HG02973 (cell line): ENCODE data around the gene KMT2C.
"Not testable (repeated sequence)": the region's sequence is repeated elsewhere in the genome, so short reads cannot be mapped to it uniquely, and the experiment has no call there.

Experiments used
- ATAC-seq: cut with Tn5 transposase; IDR thresholded peaks from one replicate; pipeline ENCODE4 v1.9.1; 2021; ENCODE audit warnings: moderate library complexity; ENCODE audit not compliant: unreplicated experiment

The KMT2C gene

GRCh38 chr7:152208766-152209165 lies 227.0 kb downstream of the KMT2C start:
- ATAC-seq: not testable (repeated sequence)

DNA sequence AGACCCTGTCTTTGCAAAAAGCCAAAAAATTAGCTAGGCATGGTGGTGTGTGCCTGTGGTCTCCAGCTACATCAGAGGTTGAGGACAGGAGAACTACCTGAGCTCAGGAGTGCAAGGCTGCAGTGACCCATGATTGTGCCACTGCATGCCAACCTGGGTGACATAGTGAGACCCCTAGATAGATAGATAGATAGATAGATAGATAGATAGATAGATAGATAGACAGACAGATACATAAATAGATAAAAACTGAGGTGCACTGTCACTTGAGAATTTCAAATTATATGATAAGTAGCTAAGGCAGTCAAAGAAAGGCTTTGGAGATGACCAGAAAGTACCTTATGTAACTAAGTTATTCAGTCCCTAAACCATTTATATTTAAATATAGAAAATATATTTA lies 231.4 kb downstream of the KMT2C start:
- ATAC-seq: not testable (repeated sequence)

DNA sequence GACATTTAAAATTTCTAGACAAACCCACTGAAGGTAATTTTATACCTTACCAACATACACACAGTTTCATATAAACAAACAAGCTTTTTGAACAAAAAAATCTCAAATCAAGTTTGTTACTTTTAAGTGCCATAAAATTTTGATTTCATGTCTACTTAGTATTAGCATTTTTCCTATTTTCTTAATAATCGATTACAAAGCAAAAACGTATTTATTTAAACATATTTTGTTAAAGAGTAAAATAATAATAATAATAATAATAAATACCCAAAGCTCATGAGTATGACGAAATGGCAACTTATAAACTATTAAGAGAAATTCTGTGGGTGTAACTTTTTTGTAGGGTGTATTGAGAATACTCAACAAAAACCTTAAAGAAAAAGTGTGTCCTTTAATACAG lies 232.7 kb downstream of the KMT2C start:
- ATAC-seq: no peak

DNA sequence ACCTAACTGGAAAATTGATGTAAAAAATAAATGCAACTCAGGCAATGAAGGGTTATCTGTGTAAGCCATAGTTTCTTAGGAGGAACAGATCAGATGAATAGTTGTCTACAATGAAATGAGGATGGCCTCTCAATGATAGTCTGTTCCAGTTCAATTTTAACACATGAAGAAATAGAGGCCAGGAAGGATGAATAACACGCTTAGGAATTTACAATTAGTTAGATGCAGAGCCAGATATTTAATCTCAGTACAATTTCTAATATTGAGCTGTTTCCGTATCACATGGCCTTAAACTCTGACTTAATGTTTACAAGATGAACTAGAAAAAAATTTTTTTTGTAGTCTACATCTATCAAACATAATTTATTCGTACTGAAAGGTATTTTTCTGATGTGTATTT lies 233.7 kb downstream of the KMT2C start:
- no peak for ATAC-seq

DNA sequence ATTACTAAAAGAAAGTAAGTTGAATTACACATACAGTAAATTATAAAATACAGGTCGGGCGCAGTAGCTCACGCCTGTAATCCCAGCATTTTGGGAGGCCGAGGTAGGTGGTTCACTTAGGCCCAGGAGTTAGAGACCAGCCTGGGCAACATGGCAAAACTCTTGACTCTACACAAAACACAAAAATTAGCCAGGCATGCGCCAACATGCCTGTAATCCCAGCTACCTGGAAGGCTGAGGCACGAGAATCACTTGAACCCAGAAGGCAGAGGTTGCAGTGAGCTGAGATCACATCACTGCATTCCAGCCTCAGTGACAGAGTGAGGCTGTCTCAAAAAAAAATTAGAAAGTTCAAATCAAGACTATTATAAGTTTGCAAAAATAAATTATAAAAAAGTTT lies 235.4 kb downstream of the KMT2C start:
- no peak for ATAC-seq

- ATAC-seq: no peak
Measured at GRCh38 chr7:152196391-152196790, 239.4 kb downstream of the KMT2C start.

GRCh38 chr7:152193880-152194279 lies 241.9 kb downstream of the KMT2C start:
- no peak for ATAC-seq

- ATAC-seq: no peak
Measured at GRCh38 chr7:152189061-152189460, 246.7 kb downstream of the KMT2C start.

DNA sequence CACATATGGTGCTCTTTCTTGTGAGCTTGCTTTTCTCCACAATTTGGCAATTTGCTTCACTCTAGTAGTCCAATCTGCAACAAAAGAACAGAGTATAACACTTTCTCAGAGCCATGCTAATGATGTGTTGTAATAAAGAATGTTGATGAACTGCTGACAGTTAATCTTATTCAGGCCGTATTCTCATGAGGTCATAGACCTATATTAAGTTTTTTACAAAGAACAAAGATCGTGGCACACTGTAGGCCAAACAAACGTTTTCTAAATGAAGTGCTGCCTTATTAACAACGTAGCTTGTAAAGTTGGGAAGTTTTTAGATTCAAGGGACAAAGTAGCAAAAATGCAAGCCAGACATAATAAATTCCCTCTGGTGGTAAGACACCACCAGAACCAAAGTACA lies 250.2 kb downstream of the KMT2C start:
- ATAC-seq: no peak

DNA sequence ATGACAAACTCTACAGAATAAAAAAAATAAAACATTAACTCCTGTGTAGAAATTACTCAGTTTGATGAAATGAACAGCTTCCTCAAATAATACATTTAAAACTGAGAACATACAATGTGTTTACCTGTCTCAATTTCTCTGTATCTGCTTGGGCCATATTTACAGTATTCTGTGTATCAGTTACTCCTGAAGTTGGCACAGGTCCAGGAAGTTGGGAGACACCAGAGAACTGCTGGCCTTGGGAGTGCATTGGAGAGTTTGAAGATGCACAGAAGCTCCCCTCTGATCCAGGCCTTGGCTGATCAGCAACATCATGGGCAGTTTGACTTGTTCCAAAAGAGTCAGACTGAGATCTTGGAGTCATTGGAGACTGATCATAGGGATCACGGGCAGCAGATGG lies 255.2 kb downstream of the KMT2C start:
- no peak for ATAC-seq

DNA sequence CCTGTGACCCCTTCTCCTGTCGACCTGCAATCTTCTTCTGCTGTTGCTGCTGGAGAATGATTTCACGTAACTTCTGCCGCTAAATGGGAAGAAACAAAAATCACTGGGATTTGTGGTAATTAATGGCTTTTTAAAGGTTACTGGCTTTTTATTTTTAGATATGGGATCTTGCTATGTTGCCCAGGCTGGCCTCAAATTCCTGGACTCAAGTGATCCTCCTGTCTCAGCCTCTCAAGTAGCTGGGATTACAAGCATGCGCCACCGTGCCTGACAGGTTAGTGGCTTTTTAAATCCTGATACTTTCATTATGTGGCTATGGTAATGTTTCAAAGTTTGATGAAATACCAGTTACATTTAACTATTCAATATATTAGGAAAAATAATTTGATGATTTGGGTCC lies 255.8 kb downstream of the KMT2C start:
- no peak for ATAC-seq

DNA sequence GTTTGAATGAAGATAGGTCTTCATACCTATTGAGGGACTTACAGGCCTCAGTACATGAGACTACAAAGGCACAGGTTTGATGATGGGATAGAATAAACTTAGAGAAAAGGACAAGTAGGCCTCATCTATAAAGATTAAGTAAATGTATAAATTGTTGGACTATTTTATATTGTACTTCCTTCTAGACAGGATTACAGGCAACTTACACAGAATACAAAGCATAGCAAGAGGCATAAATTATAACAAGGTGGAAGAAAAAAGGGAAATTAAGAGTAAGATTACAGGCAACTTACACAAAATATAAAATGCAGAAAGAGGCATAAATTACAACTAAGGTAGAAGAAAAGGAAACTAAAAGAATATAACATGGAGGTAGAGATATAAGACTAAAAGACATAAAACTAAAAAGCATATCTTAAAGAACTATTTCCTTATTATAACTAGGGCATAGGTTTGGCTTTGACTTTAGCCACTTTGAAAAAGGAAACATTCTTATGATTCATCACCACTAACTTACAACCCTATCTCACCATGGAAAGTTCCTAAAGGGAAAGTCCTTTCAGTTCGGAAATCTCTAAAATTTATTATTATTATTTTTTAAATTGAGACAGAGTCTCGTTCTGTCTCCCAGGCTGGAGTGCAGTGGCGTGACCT lies 257.3 kb downstream of the KMT2C start:
- ATAC-seq: no peak

DNA sequence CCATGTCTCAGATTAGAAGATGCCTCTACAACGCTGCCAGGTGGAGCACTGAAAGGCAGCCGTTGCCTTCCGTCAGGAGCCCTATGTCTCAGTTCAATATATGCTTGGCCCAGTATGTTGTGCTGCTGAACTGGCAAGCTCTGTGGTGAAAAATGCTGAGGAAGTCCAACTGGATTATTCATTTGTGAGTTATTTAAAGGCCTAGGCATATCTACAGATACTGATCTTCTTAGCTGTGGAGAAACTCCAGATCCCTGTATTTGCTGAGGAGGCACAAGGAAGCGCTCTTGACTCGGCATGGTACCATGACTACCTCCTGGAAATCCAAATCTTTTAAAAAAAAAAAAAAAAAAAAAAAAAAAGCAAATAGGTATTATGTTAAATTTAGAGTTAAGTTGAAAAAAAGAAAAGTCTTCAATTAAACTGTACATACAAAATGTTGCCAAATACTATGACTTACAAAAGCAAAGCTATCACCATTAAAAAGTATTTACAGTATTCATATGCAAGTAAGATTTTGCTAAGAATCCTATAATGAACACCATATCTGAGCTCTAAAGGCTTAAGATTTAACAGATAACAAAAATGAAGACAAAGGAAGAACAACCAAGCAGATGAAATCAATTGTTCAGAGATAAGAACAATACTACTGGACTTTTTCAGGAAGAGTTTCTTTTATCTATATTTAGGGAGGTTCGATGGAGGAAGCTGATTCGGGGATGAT lies 258.0 kb downstream of the KMT2C start:
- ATAC-seq: no peak

DNA sequence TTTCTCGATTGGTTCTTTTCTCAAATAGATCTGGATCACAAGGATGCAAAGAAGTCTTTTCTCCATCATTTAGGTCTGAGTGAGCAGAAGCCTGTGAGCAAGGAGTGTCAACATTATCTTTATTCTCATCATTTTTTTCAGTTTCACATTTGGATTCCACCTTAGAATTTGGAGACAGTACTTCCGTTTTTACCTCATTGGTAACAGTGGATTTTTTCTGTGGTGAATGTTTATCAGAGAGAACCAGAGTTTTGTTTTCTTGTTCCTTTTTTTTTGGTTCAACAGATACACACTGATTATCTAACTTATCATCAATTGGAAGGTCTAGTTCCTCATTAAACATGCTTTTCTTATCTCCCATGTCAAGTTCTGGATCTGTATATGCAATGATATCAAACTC lies 259.0 kb downstream of the KMT2C start:
- peak; percentile 75 for ATAC-seq

DNA sequence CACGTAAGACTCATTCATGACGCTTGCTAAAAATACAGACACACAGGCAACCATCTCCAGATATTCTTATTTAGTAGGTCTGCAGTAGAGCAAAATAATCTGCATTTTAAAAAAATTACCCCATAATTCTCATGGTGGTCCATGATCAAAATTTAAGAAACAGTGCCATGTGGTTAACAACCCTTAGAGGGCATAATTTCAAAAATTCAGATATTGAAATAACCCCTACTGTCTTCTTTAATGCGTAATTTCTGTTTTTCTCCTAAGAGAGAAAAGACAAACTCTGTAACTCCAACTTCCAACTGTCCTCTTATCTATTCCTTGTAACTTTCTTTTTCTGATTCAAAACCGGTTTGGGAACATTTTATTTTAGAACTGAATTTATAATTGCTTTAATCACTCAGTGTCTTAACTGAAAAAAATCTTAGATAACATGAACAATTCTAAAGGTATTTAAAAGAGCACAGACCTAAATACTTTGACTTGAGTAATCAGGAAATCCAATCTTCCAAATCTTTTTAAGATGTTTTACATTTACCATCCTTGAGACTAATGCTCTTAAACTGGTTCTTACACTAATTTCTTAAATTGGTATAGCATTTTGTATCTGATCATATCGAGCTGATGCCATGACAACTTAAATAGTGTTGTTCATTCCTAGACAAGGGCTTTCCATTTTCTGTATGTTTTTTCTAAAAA lies 262.3 kb downstream of the KMT2C start:
- ATAC-seq: no peak

DNA sequence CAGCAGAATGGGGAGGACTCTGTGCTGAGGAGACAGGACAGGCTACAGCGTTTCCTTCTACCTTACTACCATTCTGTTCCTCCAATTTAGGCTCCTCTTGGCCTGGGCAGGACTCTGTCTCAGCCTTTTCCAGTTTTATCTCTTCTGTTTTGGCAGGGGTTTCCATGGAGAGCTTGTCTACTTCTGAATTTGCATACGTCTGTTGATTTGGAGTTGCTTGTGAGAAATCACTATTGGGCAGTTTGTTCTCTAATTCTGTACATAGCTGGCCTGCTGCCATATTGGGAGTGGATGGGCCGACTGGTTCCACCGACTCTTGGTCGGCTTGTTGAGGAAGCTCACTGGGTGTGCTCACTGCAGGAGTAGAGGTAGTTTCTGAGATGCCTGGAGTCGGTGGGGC lies 273.5 kb downstream of the KMT2C start:
- no peak for ATAC-seq

GRCh38 chr7:152161171-152161570 lies 274.6 kb downstream of the KMT2C start:
- no peak for ATAC-seq

GRCh38 chr7:152158801-152159587 lies 276.8 kb downstream of the KMT2C start:
- peak; percentile 87 for ATAC-seq

DNA sequence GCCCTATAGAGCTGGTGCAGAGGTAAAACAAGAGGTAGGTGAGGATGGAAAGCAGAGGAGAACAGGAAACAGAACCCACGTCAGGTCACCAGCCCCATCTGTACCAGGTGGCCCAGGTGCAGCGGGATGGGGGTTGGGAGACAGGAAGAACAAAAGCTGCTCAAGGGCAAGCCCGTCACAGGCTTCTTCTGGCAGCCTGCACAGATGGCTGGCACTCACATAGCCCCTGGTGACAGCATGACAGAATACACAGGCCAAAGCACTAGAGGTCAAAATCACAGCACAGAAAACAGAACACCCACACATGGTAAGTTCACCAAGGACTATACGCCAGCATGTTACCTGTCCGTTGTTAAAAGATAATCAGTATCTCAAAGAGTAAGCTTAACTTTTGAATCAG lies 283.5 kb downstream of the KMT2C start:
- no peak for ATAC-seq

GRCh38 chr7:152149363-152149762 lies 286.4 kb downstream of the KMT2C start:
- ATAC-seq: no peak

DNA sequence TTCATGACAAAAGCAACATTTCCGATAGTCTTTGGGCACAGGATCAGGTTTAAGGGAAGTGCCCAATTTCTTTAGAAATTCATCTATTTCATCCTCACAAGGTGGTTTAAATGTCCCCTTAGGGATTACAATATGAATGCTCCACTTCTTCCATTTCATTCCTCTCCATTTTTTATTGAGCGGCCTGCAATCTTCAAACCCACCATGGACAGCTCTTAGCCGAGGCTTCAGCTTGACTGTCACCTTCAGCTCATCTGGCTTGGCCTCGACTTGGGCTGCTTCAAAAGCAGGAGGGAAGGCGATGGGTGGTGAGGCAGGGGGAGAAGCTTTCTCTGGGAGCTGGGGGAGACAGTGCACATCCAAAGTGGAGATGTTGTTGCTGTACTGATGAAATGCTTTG lies 287.1 kb downstream of the KMT2C start:
- no peak for ATAC-seq
